HepG2 (cell line): ENCODE data around the gene SLC22A31. TPM values are rescaled to one million over a fixed set of nuclear protein-coding genes. Genes with fewer than 3 reads are reported as not detected.

ENCODE experiments used
- ATF6 ChIP-seq: sonication (generic); formaldehyde crosslinking; conservative IDR thresholded peaks from 2 replicates; pipeline ENCODE4 v1.4.0; 2020; ENCODE audit warnings: missing genetic modification reagents
- FOXP4 ChIP-seq: sonication (generic); formaldehyde crosslinking; IDR thresholded peaks from 2 replicates; pipeline ENCODE4 v1.4.0; 2020; ENCODE audit warnings: missing genetic modification reagents
- HNF4A ChIP-seq: sonication (generic); formaldehyde crosslinking; IDR thresholded peaks from 2 replicates; pipeline ENCODE4 v1.4.0; 2020; ENCODE audit warnings: missing genetic modification reagents
- MTF1 ChIP-seq: sonication (generic); formaldehyde crosslinking; IDR thresholded peaks from 2 replicates; pipeline ENCODE4 v1.5.0; 2020; ENCODE audit warnings: missing genetic modification reagents
- NR2C2 ChIP-seq: sonication (generic); formaldehyde crosslinking; IDR thresholded peaks from 2 replicates; pipeline ENCODE4 v1.4.0; 2020; ENCODE audit warnings: missing genetic modification reagents, mild to moderate bottlenecking, moderate library complexity, borderline replicate concordance
- RBM39 ChIP-seq: fragments of 200-400 bp; formaldehyde crosslinking; IDR thresholded peaks from one replicate; pipeline ENCODE4 v1.6.1; 2018; ENCODE audit warnings: antibody characterized with exemption, mild to moderate bottlenecking, low read depth, low read length; ENCODE audit not compliant: poor library complexity, severe bottlenecking
- TCF12 ChIP-seq, 2 experiments: fragments of 450-650 bp in 1 of 2; sonication (generic) in 1 of 2; formaldehyde crosslinking in 1 of 2; IDR thresholded peaks; 2 replicates each; pipeline versions ENCODE4 v1.6.1 to v1.8.0; 2017 to 2022; ENCODE audit warnings: antibody characterized with exemption in 1 of 2, mild to moderate bottlenecking in 1 of 2, missing genetic modification reagents in 1 of 2, moderate library complexity in 1 of 2
- ZHX2 ChIP-seq, 2 experiments: sonication (generic) in 1 of 2; formaldehyde crosslinking in 1 of 2; IDR thresholded peaks; 2 replicates each; pipeline versions ENCODE4 v1.6.1 to v1.9.0; 2014 to 2022; ENCODE audit warnings: antibody characterized with exemption in 1 of 2, borderline replicate concordance in 1 of 2, inconsistent platforms in 1 of 2, low read depth in 1 of 2, missing genetic modification reagents in 1 of 2
- ZNF552 ChIP-seq: sonication (generic); formaldehyde crosslinking; IDR thresholded peaks from 2 replicates; pipeline ENCODE4 v1.9.0; 2022; ENCODE audit warnings: missing genetic modification reagents, mild to moderate bottlenecking, borderline replicate concordance
- ZNF775 ChIP-seq: sonication (generic); formaldehyde crosslinking; IDR thresholded peaks from 2 replicates; pipeline ENCODE4 v1.4.0; 2020; ENCODE audit warnings: missing genetic modification reagents, mild to moderate bottlenecking, moderate library complexity, borderline replicate concordance
- polyA plus RNA-seq, 8 experiments: library from polyadenylated mRNA; depleted of rRNA in 3 of 8; stranded (reverse) in 7 of 8; unstranded in 1 of 8; fragments of >200 nt; fragmentation: Illumina TruSeq in 4 of 8; extraction: Trizol in 4 of 8; gene quantifications; 2 replicates each; pipeline versions ENCODE4 v1.2.1 to v1.2.3, GENCODE V29; 2011 to 2016; ENCODE audit warnings: low read depth in 4 of 8, missing spikeins in 1 of 8, mixed read lengths in 1 of 8; ENCODE audit not compliant: insufficient read depth in 1 of 8
- total RNA-seq, 5 experiments: library from RNA; depleted of rRNA; stranded (reverse); fragments of >200 nt; fragmentation: Illumina TruSeq; extraction: Trizol; gene quantifications; 2 replicates each; pipeline ENCODE4 v1.2.3, GENCODE V29; 2016; ENCODE audit warnings: low read depth in 1 of 5
- TF ChIP-seq, protein P1 (sequence below): sonication (generic); formaldehyde crosslinking; IDR thresholded peaks from 2 replicates; pipeline ENCODE4; 2020; ENCODE audit warnings: missing genetic modification reagents, mild to moderate bottlenecking, borderline replicate concordance

SLC22A31 gene
- total and polyA plus RNA-seq, 2 of the 13 experiments (the other 11 are each of a cell fraction or from before 2014, with no cell fraction given), result 67.3 to 83.3 TPM

- TF ChIP-seq, protein P1, sequence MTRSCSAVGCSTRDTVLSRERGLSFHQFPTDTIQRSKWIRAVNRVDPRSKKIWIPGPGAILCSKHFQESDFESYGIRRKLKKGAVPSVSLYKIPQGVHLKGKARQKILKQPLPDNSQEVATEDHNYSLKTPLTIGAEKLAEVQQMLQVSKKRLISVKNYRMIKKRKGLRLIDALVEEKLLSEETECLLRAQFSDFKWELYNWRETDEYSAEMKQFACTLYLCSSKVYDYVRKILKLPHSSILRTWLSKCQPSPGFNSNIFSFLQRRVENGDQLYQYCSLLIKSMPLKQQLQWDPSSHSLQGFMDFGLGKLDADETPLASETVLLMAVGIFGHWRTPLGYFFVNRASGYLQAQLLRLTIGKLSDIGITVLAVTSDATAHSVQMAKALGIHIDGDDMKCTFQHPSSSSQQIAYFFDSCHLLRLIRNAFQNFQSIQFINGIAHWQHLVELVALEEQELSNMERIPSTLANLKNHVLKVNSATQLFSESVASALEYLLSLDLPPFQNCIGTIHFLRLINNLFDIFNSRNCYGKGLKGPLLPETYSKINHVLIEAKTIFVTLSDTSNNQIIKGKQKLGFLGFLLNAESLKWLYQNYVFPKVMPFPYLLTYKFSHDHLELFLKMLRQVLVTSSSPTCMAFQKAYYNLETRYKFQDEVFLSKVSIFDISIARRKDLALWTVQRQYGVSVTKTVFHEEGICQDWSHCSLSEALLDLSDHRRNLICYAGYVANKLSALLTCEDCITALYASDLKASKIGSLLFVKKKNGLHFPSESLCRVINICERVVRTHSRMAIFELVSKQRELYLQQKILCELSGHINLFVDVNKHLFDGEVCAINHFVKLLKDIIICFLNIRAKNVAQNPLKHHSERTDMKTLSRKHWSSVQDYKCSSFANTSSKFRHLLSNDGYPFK, result 0 out of 2 replicates have a peak, but pooled peaks have one; percentile 64
- TF ChIP-seq RBM39, result peak; percentile 42
- no peak; the same call in 1 of the 2 replicates for TF ChIP-seq NR2C2 (CRISPR knock-in tag)
- no peak; the same call in 1 of the 2 replicates for TF ChIP-seq HNF4A
- peak; percentile 94 for TF ChIP-seq ZNF775 (CRISPR knock-in tag)
- TF ChIP-seq ATF6 (CRISPR knock-in tag), result no peak
- TF ChIP-seq TCF12 (IDR thresholded peaks at IDR 0.05), result no peak
- peak; percentile 86; the same call in 1 of the 2 replicates for TF ChIP-seq TCF12 (CRISPR knock-in tag; IDR thresholded peaks at IDR 0.05)
- peak; percentile 18; the same call in 1 of the 2 replicates for TF ChIP-seq FOXP4 (CRISPR knock-in tag)
- no peak for TF ChIP-seq MTF1 (CRISPR knock-in tag)
- no peak for TF ChIP-seq ZHX2 (IDR thresholded peaks at IDR 0.05; ENCODE audit: low read depth)
- TF ChIP-seq ZHX2 (CRISPR knock-in tag; IDR thresholded peaks at IDR 0.05; ENCODE audit: borderline replicate concordance), result no peak
- TF ChIP-seq ZNF552 (CRISPR knock-in tag), result no peak; the same call in 1 of the 2 replicates
Measured at GRCh38 chr16:89246903-89247733, 46.8 kb upstream of the SLC22A31 start (continued).
